Parathyroid adenoma (tissue), 2 donors: ENCODE measurements around the gene SOS1.

Experiments used
- H2AFZ ChIP-seq: fragments of 300-600 bp; sonication (generic); one replicate; pipeline ENCODE4 v1.7.0; 2017; ENCODE audit warnings: antibody characterized with exemption, mild to moderate bottlenecking
- H3K27ac ChIP-seq: fragments of 300-600 bp; sonication (generic); one replicate; pipeline ENCODE4 v1.7.0; 2017
- H3K27me3 ChIP-seq: fragments of 300-600 bp; sonication (generic); one replicate; pipeline ENCODE4 v1.7.0; 2017; ENCODE audit warnings: low read length; ENCODE audit not compliant: control insufficient read depth, insufficient read depth
- H3K36me3 ChIP-seq: fragments of 300-600 bp; sonication (generic); one replicate; pipeline ENCODE4 v1.7.0; 2017; ENCODE audit warnings: low read length; ENCODE audit not compliant: control insufficient read depth, insufficient read depth
- H3K4me1 ChIP-seq: fragments of 300-600 bp; sonication (generic); one replicate; pipeline ENCODE4 v1.7.0; 2017; ENCODE audit warnings: control low read depth
- H3K4me2 ChIP-seq: fragments of 300-600 bp; sonication (generic); one replicate; pipeline ENCODE4 v1.7.0; 2017; ENCODE audit warnings: low read length
- H3K4me3 ChIP-seq: fragments of 300-600 bp; sonication (generic); one replicate; pipeline ENCODE4 v1.7.0; 2017; ENCODE audit warnings: low read depth, low read length
- H3K79me2 ChIP-seq: fragments of 300-600 bp; sonication (generic); one replicate; pipeline ENCODE4 v1.7.0; 2017; ENCODE audit warnings: control low read depth
- H3K9ac ChIP-seq: fragments of 300-600 bp; sonication (generic); one replicate; pipeline ENCODE4 v1.7.0; 2017; ENCODE audit warnings: mild to moderate bottlenecking
- H3K9me3 ChIP-seq: fragments of 300-600 bp; sonication (generic); one replicate; pipeline ENCODE4 v1.7.0; 2017; ENCODE audit warnings: low read length; ENCODE audit not compliant: control insufficient read depth
- CTCF ChIP-seq: fragments of 300-600 bp; sonication (generic); IDR thresholded peaks from one replicate; pipeline ENCODE4 v1.7.0; 2017; ENCODE audit warnings: antibody characterized with exemption, mild to moderate bottlenecking
- donor health status: primary hyperparathyroidism.

SOS1 gene

GRCh38 chr2:38978908-38979307, 141.9 kb downstream of the SOS1 start:
- Histone ChIP-seq H3K36me3 (no peaks in the 10 kb centered on the region), H3K4me3 (no peak overlapping the region), H3K9ac (no peak overlapping the region), H3K4me2 (no peak overlapping the region), H3K4me1 (no peaks in the 10 kb centered on the region), H3K27me3 (no peaks in the 10 kb centered on the region), H3K9me3 (no peaks in the 10 kb centered on the region), H3K27ac (no peak overlapping the region), H3K79me2 (no peaks in the 10 kb centered on the region), H2AFZ (no peak overlapping the region)
- TF ChIP-seq CTCF: no peak

- no peak overlapping the region for H3K4me3 ChIP-seq
- no peak overlapping the region for H3K9ac ChIP-seq
- H2AFZ ChIP-seq: no peak overlapping the region
- H3K9me3 ChIP-seq: no peaks in the 10 kb centered on the region
- H3K27ac ChIP-seq: no peak overlapping the region
- no peaks in the 10 kb centered on the region for H3K4me1 ChIP-seq
- no peaks in the 10 kb centered on the region for H3K36me3 ChIP-seq
- TF ChIP-seq CTCF: no peak
- no peak overlapping the region for H3K4me2 ChIP-seq
- H3K27me3 ChIP-seq: no peaks in the 10 kb centered on the region
- H3K79me2 ChIP-seq: no peaks in the 10 kb centered on the region
Observed at GRCh38 chr2:38978296-38978903, 142.5 kb downstream of the SOS1 start.

- H3K4me1 ChIP-seq: no peaks in the 10 kb centered on the region
- H3K4me2 ChIP-seq: no peak overlapping the region
- H3K79me2 ChIP-seq: no peaks in the 10 kb centered on the region
- no peak for TF ChIP-seq CTCF
- H3K4me3 ChIP-seq: no peak overlapping the region
- H3K27ac ChIP-seq: no peak overlapping the region
- H3K9me3 ChIP-seq: no peaks in the 10 kb centered on the region
- H3K9ac ChIP-seq: no peak overlapping the region
- H3K36me3 ChIP-seq: no peaks in the 10 kb centered on the region
- no peaks in the 10 kb centered on the region for H3K27me3 ChIP-seq
- no peak overlapping the region for H2AFZ ChIP-seq
Observed at GRCh38 chr2:38977047-38977446, 143.8 kb downstream of the SOS1 start.

GRCh38 chr2:38975042-38975441, 145.8 kb downstream of the SOS1 start:
- no peak overlapping the region for H3K4me2 ChIP-seq
- no peaks in the 10 kb centered on the region for H3K79me2 ChIP-seq
- no peak overlapping the region for H3K9ac ChIP-seq
- H3K27me3 ChIP-seq: no peaks in the 10 kb centered on the region
- no peak for TF ChIP-seq CTCF
- H3K36me3 ChIP-seq: no peaks in the 10 kb centered on the region
- H3K27ac ChIP-seq: no peak overlapping the region
- H3K9me3 ChIP-seq: no peaks in the 10 kb centered on the region
- no peaks in the 10 kb centered on the region for H3K4me1 ChIP-seq
- no peak overlapping the region for H2AFZ ChIP-seq
- no peak overlapping the region for H3K4me3 ChIP-seq

GRCh38 chr2:38973266-38973665, 147.6 kb downstream of the SOS1 start:
- Histone ChIP-seq H2AFZ (no peak overlapping the region), H3K4me1 (peaks cover 2% of the 10 kb centered on the region), H3K27ac (no peak overlapping the region), H3K4me3 (no peak overlapping the region), H3K9me3 (no peaks in the 10 kb centered on the region), H3K79me2 (no peaks in the 10 kb centered on the region), H3K27me3 (no peaks in the 10 kb centered on the region), H3K4me2 (no peak overlapping the region), H3K9ac (no peak overlapping the region), H3K36me3 (no peaks in the 10 kb centered on the region)
- TF ChIP-seq CTCF: no peak
